HG03442 (cell line): ENCODE results near the gene TOM1L1.
A peak's percentile ranks its signal among the peaks of the same experiment; 100 is the strongest.

ENCODE experiments used
- ATAC-seq: cut with Tn5 transposase; IDR thresholded peaks from one replicate; pipeline ENCODE4 v1.9.1; 2021; ENCODE audit warnings: mild to moderate bottlenecking, moderate library complexity; ENCODE audit not compliant: unreplicated experiment

Gene TOM1L1

DNA sequence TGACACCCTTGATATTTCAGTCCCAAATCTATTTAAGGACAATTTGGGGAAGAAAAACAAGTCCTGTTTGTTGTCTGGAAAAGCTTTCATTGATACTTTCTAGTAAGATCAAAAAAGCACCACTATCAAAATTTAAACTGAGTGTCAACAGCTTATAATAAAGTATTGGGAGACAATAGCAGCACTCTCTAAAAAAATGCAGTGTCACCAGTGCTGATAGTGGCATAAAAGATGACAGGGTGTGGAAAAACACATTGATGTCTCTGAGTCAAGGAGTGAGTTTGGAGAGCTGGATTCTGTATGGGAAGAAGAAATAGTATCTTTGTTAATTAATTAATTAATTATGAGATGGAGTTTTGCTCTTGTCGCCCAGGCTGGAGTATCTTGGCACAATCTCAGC, 8.3 kb upstream of the TOM1L1 start:
- no peak for ATAC-seq

DNA sequence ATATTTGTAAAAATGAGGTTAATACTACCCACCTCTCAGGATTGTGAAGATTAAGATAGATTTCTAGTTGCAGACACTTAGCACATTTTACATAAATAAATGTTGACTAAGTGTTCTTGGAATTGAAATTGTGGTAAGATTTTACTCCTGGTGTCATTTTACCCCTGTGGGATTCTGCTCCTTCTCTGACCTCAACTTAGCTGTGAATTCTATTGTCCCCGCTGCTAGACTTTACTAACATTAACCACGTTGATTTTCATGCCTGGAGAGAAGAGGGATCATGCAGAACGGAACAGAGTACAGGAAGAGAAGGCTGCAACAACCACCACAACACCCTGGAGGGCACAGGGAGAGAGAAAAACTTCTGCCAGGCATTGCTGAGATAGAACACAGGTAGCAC, 2.1 kb upstream of the TOM1L1 start:
- no peak for ATAC-seq

DNA sequence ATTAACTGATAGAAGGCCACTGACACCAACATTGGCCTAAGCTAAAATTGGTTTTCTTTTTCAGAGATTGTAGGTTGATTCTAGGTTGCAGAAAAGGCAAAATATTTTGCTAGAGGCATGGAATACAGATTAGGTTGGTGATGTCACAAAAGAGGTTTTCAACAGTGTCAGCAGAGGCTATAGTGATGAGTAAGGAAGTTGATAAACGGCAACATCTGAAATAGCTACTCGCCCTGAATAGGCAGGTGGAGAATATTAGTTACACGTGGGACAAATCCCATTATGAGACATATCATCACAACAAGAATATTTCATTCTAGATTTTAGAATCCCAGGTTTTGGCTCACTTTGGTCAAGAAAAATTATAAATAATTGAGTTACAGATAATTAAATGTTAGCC, 1.5 kb upstream of the TOM1L1 start:
- no peak for ATAC-seq

DNA sequence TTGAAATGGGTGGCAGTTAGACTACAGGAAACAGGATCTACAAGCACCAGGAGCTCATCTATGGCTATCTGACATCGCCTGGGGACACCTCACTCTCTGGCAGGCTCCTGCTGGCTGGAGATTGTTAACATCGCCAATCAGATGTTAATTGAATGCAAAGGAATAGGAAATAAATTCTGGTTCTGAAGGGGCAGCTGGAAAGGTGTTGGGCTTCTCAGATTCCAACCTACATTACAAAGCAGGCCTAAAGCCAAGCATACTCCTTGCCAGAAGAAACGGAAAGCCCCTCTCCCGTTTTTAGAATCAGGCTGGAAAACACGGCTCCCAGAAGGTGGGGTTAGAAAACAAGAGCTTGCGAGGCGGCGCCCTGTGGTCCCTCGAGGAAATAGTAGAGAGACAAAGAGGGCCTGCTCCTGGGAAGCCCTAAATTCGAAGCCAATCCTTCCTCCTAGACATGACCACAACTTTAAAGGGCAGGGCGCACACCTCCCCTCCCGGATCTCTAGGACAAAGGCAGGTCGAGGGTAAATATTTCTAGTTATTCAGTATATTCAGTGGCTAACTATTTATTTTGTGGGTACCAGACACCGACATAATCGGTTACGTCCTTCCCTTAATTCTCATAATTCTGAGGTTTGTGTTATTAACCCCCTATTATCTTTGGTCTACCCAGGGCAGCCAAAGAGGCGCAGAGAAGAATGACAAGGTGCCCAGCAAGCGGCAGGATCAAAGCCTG, 763 bp upstream of the TOM1L1 start:
- ATAC-seq, result no peak

DNA sequence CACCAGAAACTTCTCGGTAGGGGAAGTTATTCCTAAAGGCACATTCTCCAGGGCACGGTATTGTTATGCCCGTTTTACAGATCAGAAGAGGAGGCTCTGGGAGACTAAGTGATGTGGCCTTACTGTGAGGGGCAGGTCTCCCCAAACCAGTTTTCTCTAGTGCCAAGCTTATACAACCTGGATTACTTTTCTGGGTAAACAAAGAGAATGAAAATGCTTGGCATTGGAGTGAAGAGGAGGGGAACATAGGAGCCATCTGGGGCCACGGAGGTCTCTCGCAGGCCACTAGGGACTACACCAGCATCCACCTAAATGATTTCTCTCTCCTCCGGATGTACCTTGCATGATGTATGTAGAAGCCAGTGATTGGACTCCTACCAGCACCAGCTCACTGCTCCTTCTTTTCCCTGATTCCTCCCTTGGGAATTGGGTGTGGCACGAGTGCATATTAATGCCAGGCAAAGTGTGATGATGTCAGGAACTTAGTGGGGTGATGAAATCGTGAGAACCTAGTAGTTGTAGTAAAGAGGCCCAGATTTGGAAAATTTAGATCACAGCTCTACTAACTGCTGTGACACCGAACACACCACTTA, 674 bp downstream of the TOM1L1 start:
- no peak for ATAC-seq

DNA sequence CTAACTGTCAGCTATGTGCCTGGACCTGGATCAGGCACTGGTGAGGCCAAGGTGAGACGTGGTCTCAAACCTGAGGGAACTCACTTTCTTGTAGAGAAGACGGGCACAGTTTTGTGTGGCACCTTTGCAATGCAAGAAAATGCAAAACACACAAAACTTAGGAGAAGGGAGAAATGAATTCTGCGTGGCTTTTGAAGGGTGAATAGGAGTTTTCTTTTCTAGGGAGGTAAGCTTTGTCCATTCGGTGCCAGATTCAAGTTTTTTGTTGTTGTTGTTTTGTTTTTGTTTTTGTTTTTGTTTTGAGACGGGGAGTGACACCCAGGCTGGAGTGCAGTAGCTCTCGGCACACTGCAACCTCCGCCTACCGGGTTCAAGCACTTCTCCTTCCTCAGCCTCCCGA, 1.4 kb downstream of the TOM1L1 start:
- no peak for ATAC-seq

DNA sequence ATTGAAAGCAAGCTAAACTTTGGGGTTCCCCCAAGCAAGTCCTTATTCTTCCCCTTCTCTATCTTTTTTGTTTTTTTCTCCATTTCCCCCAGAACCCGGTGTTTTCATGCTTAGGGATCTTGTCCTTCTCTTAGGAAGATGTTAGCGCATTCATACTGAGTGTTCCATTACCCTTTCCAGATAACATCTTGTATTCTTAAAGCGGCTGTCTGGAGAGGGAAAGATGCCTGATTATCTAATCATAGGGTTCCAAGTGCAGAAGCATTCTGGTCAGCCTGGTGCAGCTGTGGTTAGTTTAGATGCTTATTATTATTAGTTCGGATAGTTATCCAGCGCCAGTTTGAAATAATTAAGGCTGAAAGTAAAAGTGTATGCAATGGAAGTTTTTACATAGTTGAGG, 2.0 kb downstream of the TOM1L1 start:
- ATAC-seq, result no peak

DNA sequence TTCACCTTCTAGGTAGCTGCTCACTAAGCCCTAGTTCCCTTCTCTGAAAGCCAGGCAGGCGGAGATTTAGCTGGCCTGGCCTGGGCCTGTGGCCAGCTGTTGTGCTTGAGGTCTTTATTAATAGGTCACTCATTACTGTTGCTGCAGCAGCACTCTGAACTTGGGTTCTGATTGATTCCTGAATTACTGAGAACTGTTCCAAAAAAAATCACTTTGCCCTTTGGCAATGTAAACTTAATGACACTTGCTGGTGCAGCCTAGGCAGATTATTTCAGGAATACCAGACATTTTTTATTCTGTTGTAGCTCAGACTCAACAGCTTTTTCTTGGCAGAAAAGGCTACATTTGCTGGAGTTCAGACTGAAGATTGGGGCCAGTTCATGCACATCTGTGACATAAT, 2.7 kb downstream of the TOM1L1 start:
- no peak for ATAC-seq

DNA sequence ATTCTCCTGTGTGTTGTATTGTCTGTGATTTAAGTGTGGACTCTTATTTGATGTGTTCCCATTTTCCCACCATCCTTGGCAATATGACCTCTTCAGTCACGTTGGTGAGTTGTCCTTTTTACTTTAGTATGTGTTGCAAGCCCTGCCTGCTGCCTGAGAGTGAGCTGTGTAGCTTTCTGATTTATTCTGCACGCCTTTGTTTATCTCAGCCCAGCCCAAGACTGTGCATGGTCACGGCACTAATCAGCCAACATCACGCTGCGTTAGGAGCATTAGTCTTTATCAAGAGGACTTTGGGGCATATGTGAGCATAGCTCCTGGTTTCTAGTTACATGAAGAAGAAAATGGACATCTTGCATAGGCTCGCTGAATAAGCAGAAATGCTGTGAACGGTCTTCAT, 6.0 kb downstream of the TOM1L1 start:
- ATAC-seq, result no peak

DNA sequence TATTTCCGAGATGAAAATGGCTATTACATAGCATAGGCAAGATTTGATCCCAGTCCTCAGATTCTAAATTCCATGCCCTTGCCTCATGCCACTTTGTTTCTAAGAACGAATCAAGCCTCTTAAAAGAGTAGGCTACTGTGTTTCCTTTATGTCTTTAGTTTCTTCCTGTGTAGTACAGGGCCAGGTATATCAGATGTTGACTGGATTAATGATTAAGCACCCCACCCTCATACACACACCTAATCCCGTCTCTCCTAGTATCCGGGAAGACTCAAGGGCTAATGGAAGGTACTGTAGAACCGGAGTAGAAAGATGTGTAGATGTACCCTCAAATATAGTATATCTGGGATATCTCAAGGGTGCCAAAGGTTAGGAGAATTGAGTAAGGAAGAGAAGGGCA, 6.7 kb downstream of the TOM1L1 start:
- ATAC-seq, result no peak

DNA sequence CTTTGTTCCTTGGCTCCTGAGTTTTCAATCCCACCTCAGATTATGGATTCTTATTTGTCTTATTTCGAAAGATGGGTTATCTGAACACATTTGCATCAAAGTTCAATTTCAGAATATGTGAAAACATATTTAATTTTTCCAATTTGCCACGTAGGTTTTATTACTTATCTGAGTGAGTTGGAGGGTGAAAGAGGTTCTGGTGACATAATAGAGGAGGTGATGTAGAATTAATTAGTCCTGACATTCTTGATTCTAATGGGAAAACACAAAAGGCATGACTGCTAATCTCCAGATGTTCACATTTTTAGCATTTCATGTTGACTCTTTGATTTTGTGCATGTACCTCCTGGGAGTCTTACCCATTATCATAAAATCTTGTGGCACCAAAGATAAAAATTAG, 9.1 kb downstream of the TOM1L1 start:
- ATAC-seq, result no peak

DNA sequence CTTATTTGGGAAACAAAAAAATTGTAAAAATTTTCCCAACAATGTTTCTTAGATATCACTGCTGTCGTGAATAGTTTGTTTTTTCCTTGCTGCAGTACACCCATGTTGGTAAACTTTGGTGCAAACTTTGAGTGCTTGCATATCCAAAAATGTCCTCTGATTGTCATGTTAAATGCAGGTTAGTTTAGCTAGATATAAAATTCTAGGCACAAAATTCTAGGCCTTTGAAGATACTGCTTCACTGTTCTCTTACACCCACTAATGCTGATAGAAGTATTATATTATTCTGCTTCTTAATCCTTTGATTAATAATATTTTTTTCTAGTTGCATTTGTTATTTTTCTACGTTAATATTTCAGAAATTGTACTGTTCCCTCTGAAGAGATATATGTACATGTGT, 16.1 kb downstream of the TOM1L1 start:
- no peak for ATAC-seq

DNA sequence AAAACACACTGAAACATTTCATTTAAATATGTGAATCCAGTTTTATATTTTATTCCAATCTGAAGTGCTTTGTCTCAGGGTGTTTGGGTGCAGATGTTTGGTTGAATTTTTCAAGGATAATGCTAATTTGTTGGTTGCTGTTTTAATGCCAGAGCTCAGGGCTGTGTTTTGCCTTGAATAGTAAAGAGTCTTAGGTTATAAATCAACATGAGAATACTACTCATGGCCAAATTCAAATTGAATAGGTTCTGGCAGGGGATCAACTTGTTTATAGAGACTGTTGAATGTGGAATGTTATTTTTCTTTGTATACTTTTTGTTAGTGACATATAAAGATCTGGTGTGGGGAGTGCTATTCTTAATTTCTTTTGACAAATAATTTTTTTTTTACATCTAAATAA, 18.8 kb downstream of the TOM1L1 start:
- no peak for ATAC-seq

DNA sequence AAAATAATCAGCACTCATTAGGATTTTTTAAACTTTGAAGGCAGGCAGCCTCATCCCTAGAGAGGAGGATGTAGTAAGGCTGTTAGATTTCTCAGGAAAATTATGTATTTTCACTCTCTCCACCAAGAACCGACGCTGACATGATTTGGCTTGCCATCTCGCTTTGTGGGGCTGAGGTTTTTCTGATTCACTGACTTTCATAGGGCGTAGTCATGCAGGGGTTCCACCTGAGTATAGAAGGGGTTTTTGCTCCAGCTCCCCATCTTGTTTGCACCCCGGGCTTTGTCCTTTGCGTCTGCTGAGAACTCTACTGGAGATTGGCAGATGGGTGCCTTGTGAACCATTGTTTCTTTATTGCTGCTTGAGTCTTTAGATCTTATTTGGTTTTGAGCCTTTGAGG, 20.2 kb downstream of the TOM1L1 start:
- ATAC-seq, result peak; percentile 66

DNA sequence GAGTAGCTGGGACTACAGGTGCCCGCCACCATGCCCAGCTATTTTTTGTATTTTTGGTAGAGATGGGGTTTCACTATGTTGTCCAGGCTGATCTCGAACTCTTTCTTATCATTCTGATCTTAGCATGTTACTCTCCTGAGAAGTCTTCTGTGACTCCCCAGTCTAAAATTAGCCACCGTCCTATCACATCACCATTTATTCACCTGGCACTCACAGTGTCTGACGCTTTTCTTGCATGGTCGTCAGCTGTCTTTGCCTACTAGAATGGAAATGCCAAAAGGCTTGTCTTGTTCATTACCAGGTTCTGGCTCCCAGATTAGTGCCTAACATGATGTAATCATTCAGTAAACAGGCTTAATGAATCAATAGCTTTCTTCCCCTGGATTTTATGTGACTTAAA, 23.8 kb downstream of the TOM1L1 start:
- ATAC-seq, result no peak

DNA sequence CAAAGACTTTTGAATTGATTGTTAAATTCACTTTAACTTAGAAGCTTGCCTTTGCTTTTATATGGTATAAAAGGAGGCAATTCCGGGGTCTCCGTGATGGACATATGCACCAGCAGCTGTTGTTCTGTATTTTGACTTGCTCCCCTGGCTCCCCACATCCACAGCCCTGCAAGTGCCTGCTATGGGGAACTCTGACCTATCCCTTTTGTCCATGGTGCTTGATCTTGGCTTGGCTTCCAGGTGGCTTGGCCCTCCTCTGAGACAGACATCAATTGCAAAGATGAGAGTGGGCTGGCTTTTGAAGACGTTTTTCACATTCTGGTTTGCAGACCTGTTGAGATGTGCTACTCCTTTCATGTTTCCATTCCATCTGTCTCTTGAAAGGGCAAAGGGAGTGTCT, 26.9 kb downstream of the TOM1L1 start:
- ATAC-seq, result no peak

DNA sequence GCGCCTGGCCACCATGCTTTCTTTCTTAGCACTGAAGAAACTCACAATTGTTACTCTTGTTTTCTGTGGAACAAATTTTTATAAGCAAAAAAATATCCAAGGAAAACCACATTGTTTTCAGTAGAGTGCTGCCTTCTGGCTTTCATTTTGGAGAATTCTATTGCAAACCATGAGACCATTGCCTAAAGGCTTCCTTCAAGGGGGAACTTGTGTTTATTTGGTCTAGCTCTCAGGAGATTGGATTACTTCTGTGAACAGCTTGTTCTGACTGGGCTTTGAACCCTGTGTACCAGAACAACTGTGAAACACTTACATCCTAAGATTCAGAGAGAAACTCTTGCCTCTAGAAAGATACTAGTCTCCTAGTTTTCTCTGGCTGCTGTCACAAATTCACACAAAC, 32.1 kb downstream of the TOM1L1 start:
- ATAC-seq, result no peak

DNA sequence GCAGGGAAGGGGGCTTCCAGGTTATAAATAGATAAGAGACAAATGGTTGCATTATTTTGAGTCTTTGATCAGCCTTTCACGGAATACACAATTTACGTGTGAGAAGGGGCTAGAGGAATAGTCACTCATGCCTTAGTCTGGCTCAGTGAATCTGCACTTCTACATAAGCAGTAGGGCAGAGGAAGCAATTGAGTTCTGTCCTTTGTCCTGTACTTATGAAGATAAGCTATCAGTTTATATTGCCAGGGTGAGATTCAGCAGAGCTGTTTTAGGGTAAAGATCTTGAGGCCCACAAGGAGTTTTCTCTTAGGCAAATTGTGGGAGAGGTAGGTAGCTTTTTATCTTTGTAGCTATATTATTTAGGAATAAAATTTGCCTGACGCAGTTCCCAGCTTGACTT, 33.3 kb downstream of the TOM1L1 start:
- ATAC-seq, result no peak

DNA sequence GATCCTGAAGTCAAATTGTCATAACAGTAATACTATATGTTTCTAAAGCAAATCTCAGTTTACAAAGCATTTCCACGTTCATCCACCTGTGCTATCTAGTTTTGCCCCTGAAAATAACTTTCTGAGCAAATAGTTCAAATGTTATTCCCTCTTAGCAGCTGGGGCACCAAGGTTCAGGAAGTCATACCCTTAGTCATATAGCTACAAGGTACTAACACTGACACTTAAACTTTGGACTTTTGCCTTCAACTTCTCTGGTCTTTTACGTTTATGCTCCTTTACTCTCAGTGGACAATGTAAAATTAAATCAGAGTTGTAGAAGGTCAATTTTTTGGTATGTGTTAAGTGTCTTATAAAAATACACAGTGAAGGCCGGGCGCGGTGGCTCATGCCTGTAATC, 34.8 kb downstream of the TOM1L1 start:
- no peak for ATAC-seq

DNA sequence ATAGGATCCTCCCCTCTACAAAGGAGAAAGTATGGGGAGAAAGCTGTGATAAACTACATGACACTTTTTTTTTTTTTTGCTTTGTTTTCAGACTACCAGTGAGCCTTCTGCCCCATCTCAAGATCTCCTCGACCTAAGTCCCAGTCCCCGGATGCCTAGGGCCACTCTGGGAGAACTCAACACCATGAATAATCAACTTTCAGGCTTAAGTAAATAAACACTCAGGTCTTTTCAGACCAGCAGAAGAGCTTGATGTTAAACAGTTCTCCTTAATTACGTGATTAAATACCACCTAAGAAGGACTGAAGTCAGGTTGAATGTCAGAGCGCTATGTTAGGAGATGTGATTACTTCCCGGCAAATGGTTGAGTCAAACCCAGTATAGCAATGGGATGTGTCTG, 36.4 kb downstream of the TOM1L1 start:
- no peak for ATAC-seq

DNA sequence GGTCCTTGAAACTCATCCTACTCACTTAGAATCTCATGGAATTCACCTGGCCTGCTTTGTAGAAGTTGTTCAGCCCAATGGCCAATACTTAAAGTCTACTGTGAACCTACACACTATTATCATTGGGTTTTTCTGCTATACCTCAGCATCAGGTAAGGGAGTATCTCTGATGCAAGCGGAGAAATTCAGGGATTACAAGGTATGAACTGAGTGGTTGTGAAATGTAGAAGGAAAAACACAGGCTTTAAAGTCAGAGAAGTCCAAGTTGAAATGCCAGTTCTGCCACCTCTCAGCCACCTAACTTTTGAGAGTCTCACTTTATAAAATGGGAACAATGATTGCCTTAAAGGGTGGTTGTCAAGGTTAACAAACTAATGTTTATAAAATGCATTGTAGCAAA, 36.8 kb downstream of the TOM1L1 start:
- ATAC-seq, result no peak

DNA sequence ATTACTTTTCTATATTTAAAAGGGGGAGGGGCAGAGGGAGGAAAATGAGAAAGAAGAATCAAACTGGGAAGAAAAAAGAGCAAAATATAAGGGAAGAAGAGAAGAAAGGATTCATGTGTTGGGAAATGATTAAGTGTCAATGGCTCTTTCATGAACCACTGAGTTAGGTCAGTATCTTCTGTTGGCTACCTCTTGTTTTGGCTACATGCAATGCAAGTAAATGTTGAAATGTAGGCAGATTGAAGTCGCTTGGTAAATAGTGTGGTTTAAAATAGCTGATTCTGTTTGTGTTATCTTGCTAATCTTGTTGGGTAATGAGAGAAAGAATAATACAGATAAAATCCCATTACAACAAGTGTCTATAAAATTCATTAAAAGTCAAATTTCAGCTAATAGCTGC, 40.6 kb downstream of the TOM1L1 start:
- no peak for ATAC-seq

DNA sequence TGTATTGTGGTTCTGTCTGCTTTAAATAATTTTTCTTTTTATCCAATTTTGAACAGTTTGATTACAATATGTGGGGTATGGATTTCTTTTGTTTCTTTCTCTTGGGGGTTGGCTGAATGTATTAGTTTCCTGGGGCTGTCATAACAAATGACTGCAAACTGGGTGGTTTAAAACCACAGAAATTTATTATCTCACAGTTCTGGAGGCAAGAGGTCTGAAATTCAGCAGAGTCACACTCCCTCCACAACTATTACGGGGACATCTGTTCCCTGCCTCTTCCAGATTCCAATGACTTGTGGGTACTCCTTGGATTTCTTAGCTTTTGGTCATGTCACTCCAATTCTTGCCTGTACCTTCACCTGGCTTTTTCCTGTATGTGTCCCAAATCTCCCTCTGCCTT, 44.1 kb downstream of the TOM1L1 start:
- ATAC-seq, result no peak
